Gastroesophageal sphincter (tissue), 4 donors: ENCODE results near the gene LRRC74A. TPM values are rescaled to one million over a fixed set of nuclear protein-coding genes. Genes with fewer than 3 reads are reported as not detected.

Experiments
- ATAC-seq: fragments of 150-250 bp; one replicate; pipeline ENCODE4 v1.9.1; 2016; ENCODE audit warnings: mild to moderate bottlenecking, moderate library complexity
- H3K27ac ChIP-seq, 4 donors: fragments of 200-600 bp; sonication (generic) in 3 of 4; 1 replicate in 3 of 4; 2 replicates in 1 of 4; pipeline ENCODE4 v1.5.1; 2016 to 2019
- H3K27me3 ChIP-seq: fragments of 200-600 bp; sonication (generic); one replicate; pipeline ENCODE4 v1.5.1; 2019
- H3K36me3 ChIP-seq, 2 donors: fragments of 200-600 bp; sonication (generic); one replicate each; pipeline ENCODE4 v1.5.1; 2019; ENCODE audit warnings: control low read depth in 1 of 2
- H3K4me1 ChIP-seq, 3 donors: fragments of 200-600 bp; sonication (generic); 1 replicate in 2 of 3; 2 replicates in 1 of 3; pipeline ENCODE4 v1.5.1; 2016 to 2019; ENCODE audit warnings: control low read depth in 2 of 3
- H3K4me3 ChIP-seq, 2 donors: fragments of 200-600 bp; sonication (generic); one replicate each; pipeline ENCODE4 v1.5.1; 2019; ENCODE audit warnings: mild to moderate bottlenecking in 1 of 2, moderate library complexity in 1 of 2
- H3K9me3 ChIP-seq, 3 donors: fragments of 200-600 bp; sonication (generic); one replicate each; pipeline ENCODE4 v1.5.1; 2017 to 2019; ENCODE audit warnings: control low read depth in 2 of 3
- EP300 ChIP-seq: sonication (generic); formaldehyde crosslinking; IDR thresholded peaks from one replicate; pipeline ENCODE4 v1.6.1; 2017; ENCODE audit warnings: antibody characterized with exemption, mild to moderate bottlenecking
- POLR2A ChIP-seq, 2 donors: fragments of 450-650 bp; IDR thresholded peaks; one replicate each; pipeline ENCODE4 v1.6.1; 2017; ENCODE audit warnings: antibody characterized with exemption in 2 of 2, mild to moderate bottlenecking in 2 of 2, moderate library complexity in 1 of 2
- POLR2AphosphoS5 ChIP-seq: sonication (generic); formaldehyde crosslinking; IDR thresholded peaks from one replicate; pipeline ENCODE4 v1.6.1; 2017; ENCODE audit warnings: antibody characterized with exemption
- WGBS, 2 donors: methylation state at CpG; one replicate each; pipeline ENCODE4 v1.1.5; 2018; ENCODE audit warnings: low coverage in 1 of 2; 5-methylcytosine and 5-hydroxymethylcytosine counted together
- total RNA-seq, 4 donors: library from RNA; depleted of rRNA; stranded (reverse); fragments of >200 nt; gene quantifications; one replicate each; pipeline ENCODE4 v1.1.0, GENCODE V29; 2016
- TF ChIP-seq, protein P1 (sequence below), 4 experiments: fragments of 200-600 bp in 2 of 4; fragments of 450-650 bp in 2 of 4; sonication (generic) in 1 of 4; IDR thresholded peaks; one replicate each; pipeline ENCODE4 v1.5.1; 2017 to 2019; ENCODE audit warnings: antibody characterized with exemption in 4 of 4, mild to moderate bottlenecking in 2 of 4, moderate library complexity in 2 of 4

Gene LRRC74A
- total RNA-seq, 4 donors from 2014 or later, result not detected

DNA sequence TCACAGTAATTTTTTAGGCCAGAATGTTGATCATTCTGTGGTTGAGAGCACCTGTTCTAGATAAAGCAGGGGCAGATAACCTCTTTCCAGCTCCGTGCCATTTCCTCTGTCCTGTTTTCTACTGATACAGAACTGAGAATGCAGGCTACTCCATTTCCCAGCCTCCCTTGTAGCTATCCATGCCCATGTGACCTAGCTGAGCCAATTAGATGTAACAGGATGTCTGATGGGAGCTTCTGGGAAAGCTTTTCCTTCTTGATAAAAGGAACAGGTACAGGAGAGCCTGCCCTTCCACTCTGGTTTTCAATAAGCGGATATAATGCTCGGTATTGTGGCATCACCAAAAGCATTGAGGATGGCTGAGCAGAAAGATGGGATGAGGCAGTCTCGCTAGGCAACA is 54.2 kb downstream of the LRRC74A start:
- no peak for TF ChIP-seq POLR2A (IDR thresholded peaks at IDR 0.05)
- TF ChIP-seq, protein P1, sequence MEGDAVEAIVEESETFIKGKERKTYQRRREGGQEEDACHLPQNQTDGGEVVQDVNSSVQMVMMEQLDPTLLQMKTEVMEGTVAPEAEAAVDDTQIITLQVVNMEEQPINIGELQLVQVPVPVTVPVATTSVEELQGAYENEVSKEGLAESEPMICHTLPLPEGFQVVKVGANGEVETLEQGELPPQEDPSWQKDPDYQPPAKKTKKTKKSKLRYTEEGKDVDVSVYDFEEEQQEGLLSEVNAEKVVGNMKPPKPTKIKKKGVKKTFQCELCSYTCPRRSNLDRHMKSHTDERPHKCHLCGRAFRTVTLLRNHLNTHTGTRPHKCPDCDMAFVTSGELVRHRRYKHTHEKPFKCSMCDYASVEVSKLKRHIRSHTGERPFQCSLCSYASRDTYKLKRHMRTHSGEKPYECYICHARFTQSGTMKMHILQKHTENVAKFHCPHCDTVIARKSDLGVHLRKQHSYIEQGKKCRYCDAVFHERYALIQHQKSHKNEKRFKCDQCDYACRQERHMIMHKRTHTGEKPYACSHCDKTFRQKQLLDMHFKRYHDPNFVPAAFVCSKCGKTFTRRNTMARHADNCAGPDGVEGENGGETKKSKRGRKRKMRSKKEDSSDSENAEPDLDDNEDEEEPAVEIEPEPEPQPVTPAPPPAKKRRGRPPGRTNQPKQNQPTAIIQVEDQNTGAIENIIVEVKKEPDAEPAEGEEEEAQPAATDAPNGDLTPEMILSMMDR (IDR thresholded peaks at IDR 0.05), result no peak
- TF ChIP-seq POLR2AphosphoS5, result no peak
- TF ChIP-seq EP300, result no peak
- WGBS, 2 donors, result 91% methylated on average over 3 of the region's 4 CpGs; no CpG with 5 or more reads in 1 of the 2 donors
- Histone ChIP-seq H3K27ac (no peak overlapping the region), H3K9me3 (no peaks in the 10 kb centered on the region), H3K36me3 (no peaks in the 10 kb centered on the region), H3K4me3 (no peak overlapping the region), H3K27me3 (no peaks in the 10 kb centered on the region), H3K4me1 (peaks cover 0 to 2% (median 0%) of the 10 kb centered on the region in 3 donors)
- ATAC-seq, result no peak

DNA sequence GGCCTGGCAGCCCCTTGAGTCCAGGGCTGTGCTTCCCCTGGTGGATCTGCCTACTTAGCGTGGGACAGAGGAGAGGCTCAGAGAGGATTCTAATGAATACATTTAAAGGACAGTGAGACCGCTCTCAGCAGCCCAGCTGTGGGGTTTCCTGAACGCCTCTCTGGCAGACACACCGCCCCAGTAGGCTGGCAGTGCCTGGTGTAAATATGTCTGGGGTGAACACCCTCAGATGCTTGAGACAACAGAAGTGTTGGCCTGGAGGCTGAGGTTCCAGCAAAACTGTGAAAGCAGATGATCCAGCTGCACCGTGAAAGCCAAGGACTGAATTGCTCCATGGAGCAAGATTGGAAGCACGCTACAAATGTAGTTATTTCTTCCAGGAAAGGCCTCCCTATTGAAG is 55.1 kb downstream of the LRRC74A start:
- H3K4me3 ChIP-seq, result no peak overlapping the region
- no peaks in the 10 kb centered on the region for H3K27me3 ChIP-seq
- no peaks in the 10 kb centered on the region for H3K36me3 ChIP-seq
- H3K27ac ChIP-seq, result no peak overlapping the region
- ATAC-seq, result no peak
- no peaks in the 10 kb centered on the region for H3K9me3 ChIP-seq
- 61% methylated on average over 3 of the region's 6 CpGs; no CpG with 5 or more reads in 1 of the 2 donors for WGBS, 2 donors
- no peak for TF ChIP-seq EP300
- TF ChIP-seq POLR2A (IDR thresholded peaks at IDR 0.05), result no peak
- no peak for TF ChIP-seq POLR2AphosphoS5
- TF ChIP-seq, protein P1 (IDR thresholded peaks at IDR 0.05), result no peak
- peaks cover 0 to 2% (median 0%) of the 10 kb centered on the region in 3 donors for H3K4me1 ChIP-seq

DNA sequence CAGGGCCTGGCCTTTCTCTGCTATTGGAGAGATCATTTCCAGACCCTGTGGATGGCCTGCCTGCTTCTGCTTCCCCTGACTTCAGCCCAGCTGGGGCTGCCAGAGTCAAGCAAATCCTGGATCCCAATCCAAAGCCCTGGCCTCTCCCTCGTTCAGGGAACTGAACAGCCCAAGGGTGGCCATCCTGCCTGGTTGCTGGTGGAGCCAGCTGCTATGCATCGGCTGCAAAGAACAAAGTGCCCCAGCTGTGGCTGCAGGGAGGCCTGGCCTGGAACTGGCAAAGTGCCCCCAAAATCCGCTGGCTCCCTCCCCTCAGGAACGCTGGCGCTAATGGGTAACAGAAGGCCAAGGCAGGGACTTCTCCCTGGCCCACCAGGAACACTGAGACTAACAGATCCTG is 56.4 kb downstream of the LRRC74A start:
- Histone ChIP-seq H3K4me3 (no peak overlapping the region), H3K9me3 (no peaks in the 10 kb centered on the region), H3K36me3 (no peaks in the 10 kb centered on the region), H3K4me1 (peaks cover 0 to 2% (median 0%) of the 10 kb centered on the region in 3 donors), H3K27ac (no peak overlapping the region), H3K27me3 (no peaks in the 10 kb centered on the region)
- ATAC-seq, result no peak
- WGBS, 2 donors, result 80% methylated on average over 2 of the region's 5 CpGs; no CpG with 5 or more reads in 1 of the 2 donors
- TF ChIP-seq POLR2AphosphoS5 (no peak), POLR2A (IDR thresholded peaks at IDR 0.05) (no peak), EP300 (no peak)
- TF ChIP-seq, protein P1 (IDR thresholded peaks at IDR 0.05), result no peak

DNA sequence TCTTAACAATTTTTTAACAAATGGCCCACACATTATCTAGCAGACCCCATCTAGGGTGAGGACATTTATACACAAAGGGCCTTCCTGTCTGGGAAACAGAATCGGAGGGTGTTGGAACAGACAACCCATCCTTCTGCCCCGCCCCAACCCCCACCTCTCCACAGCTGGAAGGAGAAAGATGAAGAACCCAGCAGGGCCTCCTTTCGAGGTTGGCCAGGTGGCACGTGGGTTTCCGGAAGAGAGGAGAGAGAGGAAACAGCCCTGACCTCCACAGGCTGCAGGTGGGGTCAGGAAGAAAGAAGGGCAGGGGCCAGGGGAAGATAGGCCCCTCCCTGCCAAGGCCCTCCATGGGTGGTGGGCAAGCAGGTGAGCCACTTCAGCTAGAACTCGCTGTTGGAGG is 57.2 kb downstream of the LRRC74A start:
- Histone ChIP-seq H3K36me3 (no peaks in the 10 kb centered on the region), H3K4me1 (peaks cover 0 to 2% (median 0%) of the 10 kb centered on the region in 3 donors), H3K27me3 (no peaks in the 10 kb centered on the region), H3K27ac (no peak overlapping the region), H3K9me3 (no peaks in the 10 kb centered on the region), H3K4me3 (no peak overlapping the region)
- no peak for TF ChIP-seq POLR2A (IDR thresholded peaks at IDR 0.05)
- no peak for TF ChIP-seq POLR2AphosphoS5
- no peak for TF ChIP-seq EP300
- TF ChIP-seq, protein P1 (IDR thresholded peaks at IDR 0.05), result no peak
- no peak for ATAC-seq
- WGBS, 2 donors, result 63% methylated on average over 1 of the region's 6 CpGs; no CpG with 5 or more reads in 1 of the 2 donors

DNA sequence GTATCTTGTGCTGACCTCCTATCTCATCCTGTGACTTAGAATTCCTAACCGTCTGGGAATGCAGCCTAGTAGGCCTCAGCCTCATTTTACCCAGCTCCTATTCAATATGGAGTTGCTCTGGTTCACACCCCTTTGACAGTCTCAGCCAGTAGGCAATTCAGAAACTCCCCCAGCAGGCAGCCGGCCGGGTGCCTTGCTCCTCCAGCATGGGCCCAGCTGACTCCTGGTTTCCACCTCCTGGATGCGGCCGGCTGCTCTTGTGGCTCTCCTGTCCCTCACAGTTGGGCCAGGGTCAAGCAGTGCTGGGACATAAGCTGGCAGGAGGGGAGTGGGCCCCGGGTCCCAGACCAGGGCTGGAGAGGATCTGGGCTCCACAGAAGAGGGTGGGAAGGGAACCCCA is 58.2 kb downstream of the LRRC74A start:
- H3K9me3 ChIP-seq, result no peaks in the 10 kb centered on the region
- no peaks in the 10 kb centered on the region for H3K27me3 ChIP-seq
- peaks cover 0 to 2% (median 0%) of the 10 kb centered on the region in 3 donors for H3K4me1 ChIP-seq
- TF ChIP-seq EP300, result no peak
- no peak for TF ChIP-seq POLR2A (IDR thresholded peaks at IDR 0.05)
- no peak for TF ChIP-seq POLR2AphosphoS5
- TF ChIP-seq, protein P1 (IDR thresholded peaks at IDR 0.05), result no peak
- no peaks in the 10 kb centered on the region for H3K36me3 ChIP-seq
- 75 to 100% methylated on average over 1 of the region's 6 CpGs for WGBS, 2 donors
- H3K4me3 ChIP-seq, result no peak overlapping the region
- ATAC-seq, result no peak
- peak overlapping the region in 3 of 4 donors; percentile 17 to 68 (median 64) for H3K27ac ChIP-seq
